K562 (cell line): ENCODE measurements around the gene RIMKLB.
"Not testable (repeated sequence)": the region's sequence is repeated elsewhere in the genome, so short reads cannot be mapped to it uniquely, and the experiment has no call there.

Experiments
- BMI1 ChIP-seq: fragments of 150-350 bp; IDR thresholded peaks from 2 replicates; pipeline ENCODE4 v1.6.1; 2014; ENCODE audit warnings: low read length
- HNRNPLL ChIP-seq: fragments of 200-400 bp; formaldehyde crosslinking; IDR thresholded peaks from 2 replicates; pipeline ENCODE4 v1.6.1; 2017; ENCODE audit warnings: low read length, low read depth, mild to moderate bottlenecking; ENCODE audit not compliant: poor library complexity, severe bottlenecking
- POLR2A ChIP-seq: fragments of 450-650 bp; conservative IDR thresholded peaks from 2 replicates; pipeline ENCODE4 v1.6.1; 2016
- POLR2AphosphoS5 ChIP-seq: IDR thresholded peaks from 2 replicates; pipeline ENCODE4 v1.6.1; 2011; ENCODE audit warnings: mild to moderate bottlenecking, low read depth, low read length, moderate library complexity; ENCODE audit not compliant: control insufficient read depth, insufficient read depth
- POU5F1 ChIP-seq: fragments of 150-350 bp; IDR thresholded peaks from 2 replicates; pipeline ENCODE4 v1.6.1; 2014; ENCODE audit warnings: borderline replicate concordance, low read length, low read depth, mild to moderate bottlenecking; ENCODE audit not compliant: partially characterized antibody
- TARDBP ChIP-seq: fragments of 450-650 bp; IDR thresholded peaks from 2 replicates; pipeline ENCODE4 v1.6.1; 2016
- U2AF2 ChIP-seq: fragments of 200-400 bp; formaldehyde crosslinking; optimal IDR thresholded peaks from 2 replicates; pipeline ENCODE3; 2017; ENCODE audit warnings: low read depth, mild to moderate bottlenecking, low read length
- YY1 ChIP-seq, 3 experiments: IDR thresholded peaks; 2 replicates each; pipeline ENCODE4 v1.6.1; 2011; ENCODE audit warnings: low read length in 2 of 3, mild to moderate bottlenecking in 2 of 3, moderate library complexity in 2 of 3, borderline replicate concordance in 1 of 3, control low read depth in 1 of 3, low read depth in 1 of 3; ENCODE audit not compliant: insufficient read depth in 3 of 3, insufficient replicate concordance in 2 of 3, control insufficient read depth in 1 of 3, insufficient read length in 1 of 3; ENCODE audit errors: extremely low read depth in 1 of 3
- ZNF274 ChIP-seq: IDR thresholded peaks from 2 replicates; pipeline ENCODE4 v1.6.1; 2011; ENCODE audit warnings: low read depth, mild to moderate bottlenecking, low read length, moderate library complexity, borderline replicate concordance
- TF ChIP-seq, protein P1 (sequence below), 3 experiments: IDR thresholded peaks in 2 of 3; conservative IDR thresholded peaks in 1 of 3; 2 replicates each; pipeline ENCODE4 v1.5.1; 2011 to 2012; ENCODE audit warnings: low read length in 3 of 3, mild to moderate bottlenecking in 3 of 3, control low read depth in 2 of 3, improper control_type of control experiment in 1 of 3, inconsistent platforms in 1 of 3, low read depth in 1 of 3, mixed read lengths in 1 of 3, moderate library complexity in 1 of 3; ENCODE audit not compliant: insufficient read depth in 2 of 3
- TF ChIP-seq, protein P2 (sequence below): fragments of 250-450 bp; sonication (Bioruptor Pico); IDR thresholded peaks from 2 replicates; pipeline ENCODE4 v1.8.0; 2022; ENCODE audit warnings: moderate library complexity, mild to moderate bottlenecking, inconsistent platforms
- TF ChIP-seq, protein P3 (sequence below): sonication (generic); formaldehyde crosslinking; IDR thresholded peaks from 2 replicates; pipeline ENCODE4 v1.4.0; 2020; ENCODE audit warnings: mild to moderate bottlenecking, missing genetic modification reagents
- TF ChIP-seq, protein P4 (sequence below), 2 experiments: fragments of 200-800 bp in 1 of 2; sonication (Bioruptor generic) in 1 of 2; sonication (generic) in 1 of 2; formaldehyde crosslinking in 1 of 2; IDR thresholded peaks in 1 of 2; conservative IDR thresholded peaks in 1 of 2; 2 replicates each; pipeline versions ENCODE4 v1.5.0 to v1.6.1; 2016 to 2020; ENCODE audit warnings: missing compliant biosample characterization in 1 of 2, missing genetic modification characterization in 1 of 2, missing genetic modification reagents in 1 of 2
- TF ChIP-seq, protein P5 (sequence below): fragments of 250-450 bp; sonication (Bioruptor Pico); IDR thresholded peaks from 2 replicates; pipeline ENCODE4 v1.5.0; 2022; ENCODE audit warnings: mild to moderate bottlenecking

DNA sequence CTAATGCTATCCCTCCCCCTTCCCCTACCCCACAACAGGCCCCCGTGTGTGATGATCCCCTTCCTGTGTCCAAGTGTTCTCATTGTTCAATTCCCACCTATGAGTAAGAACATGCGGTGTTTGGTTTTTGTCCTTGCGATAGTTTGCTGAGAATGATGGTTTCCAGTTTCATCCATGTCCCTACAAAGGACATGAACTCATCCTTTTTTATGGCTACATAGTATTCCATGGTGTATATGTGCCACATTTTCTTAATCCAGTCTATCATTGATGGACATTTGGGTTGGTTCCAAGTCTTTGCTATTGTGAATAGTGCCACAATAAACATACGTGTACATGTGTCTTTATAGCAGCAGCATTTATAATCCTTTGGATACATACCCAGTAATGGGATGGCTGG, 62.3 kb downstream of the RIMKLB start:
- TF ChIP-seq, protein P1, sequence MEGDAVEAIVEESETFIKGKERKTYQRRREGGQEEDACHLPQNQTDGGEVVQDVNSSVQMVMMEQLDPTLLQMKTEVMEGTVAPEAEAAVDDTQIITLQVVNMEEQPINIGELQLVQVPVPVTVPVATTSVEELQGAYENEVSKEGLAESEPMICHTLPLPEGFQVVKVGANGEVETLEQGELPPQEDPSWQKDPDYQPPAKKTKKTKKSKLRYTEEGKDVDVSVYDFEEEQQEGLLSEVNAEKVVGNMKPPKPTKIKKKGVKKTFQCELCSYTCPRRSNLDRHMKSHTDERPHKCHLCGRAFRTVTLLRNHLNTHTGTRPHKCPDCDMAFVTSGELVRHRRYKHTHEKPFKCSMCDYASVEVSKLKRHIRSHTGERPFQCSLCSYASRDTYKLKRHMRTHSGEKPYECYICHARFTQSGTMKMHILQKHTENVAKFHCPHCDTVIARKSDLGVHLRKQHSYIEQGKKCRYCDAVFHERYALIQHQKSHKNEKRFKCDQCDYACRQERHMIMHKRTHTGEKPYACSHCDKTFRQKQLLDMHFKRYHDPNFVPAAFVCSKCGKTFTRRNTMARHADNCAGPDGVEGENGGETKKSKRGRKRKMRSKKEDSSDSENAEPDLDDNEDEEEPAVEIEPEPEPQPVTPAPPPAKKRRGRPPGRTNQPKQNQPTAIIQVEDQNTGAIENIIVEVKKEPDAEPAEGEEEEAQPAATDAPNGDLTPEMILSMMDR (IDR thresholded peaks at IDR 0.05 in 2 of 3, conservative IDR thresholded peaks at IDR 0.05 in 1 of 3; ENCODE audit: insufficient read depth in 2 of 3, low read depth in 1 of 3, low read length in 3 of 3) = not testable (repeated sequence)
- TF ChIP-seq, protein P2, sequence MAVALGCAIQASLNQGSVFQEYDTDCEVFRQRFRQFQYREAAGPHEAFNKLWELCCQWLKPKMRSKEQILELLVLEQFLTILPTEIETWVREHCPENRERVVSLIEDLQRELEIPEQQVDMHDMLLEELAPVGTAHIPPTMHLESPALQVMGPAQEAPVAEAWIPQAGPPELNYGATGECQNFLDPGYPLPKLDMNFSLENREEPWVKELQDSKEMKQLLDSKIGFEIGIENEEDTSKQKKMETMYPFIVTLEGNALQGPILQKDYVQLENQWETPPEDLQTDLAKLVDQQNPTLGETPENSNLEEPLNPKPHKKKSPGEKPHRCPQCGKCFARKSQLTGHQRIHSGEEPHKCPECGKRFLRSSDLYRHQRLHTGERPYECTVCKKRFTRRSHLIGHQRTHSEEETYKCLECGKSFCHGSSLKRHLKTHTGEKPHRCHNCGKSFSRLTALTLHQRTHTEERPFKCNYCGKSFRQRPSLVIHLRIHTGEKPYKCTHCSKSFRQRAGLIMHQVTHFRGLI (CRISPR knock-in tag) = not testable (repeated sequence)
- not testable (repeated sequence) for TF ChIP-seq POLR2A; ZNF274; HNRNPLL; BMI1; POLR2AphosphoS5; U2AF2; TARDBP; YY1 (IDR thresholded peaks at IDR 0.05; ENCODE audit: borderline replicate concordance in 1 of 3, control insufficient read depth in 1 of 3, extremely low read depth in 1 of 3, insufficient read depth in 3 of 3, insufficient read length in 1 of 3, insufficient replicate concordance in 2 of 3, low read depth in 1 of 3, low read length in 2 of 3); POU5F1
- TF ChIP-seq, protein P3, sequence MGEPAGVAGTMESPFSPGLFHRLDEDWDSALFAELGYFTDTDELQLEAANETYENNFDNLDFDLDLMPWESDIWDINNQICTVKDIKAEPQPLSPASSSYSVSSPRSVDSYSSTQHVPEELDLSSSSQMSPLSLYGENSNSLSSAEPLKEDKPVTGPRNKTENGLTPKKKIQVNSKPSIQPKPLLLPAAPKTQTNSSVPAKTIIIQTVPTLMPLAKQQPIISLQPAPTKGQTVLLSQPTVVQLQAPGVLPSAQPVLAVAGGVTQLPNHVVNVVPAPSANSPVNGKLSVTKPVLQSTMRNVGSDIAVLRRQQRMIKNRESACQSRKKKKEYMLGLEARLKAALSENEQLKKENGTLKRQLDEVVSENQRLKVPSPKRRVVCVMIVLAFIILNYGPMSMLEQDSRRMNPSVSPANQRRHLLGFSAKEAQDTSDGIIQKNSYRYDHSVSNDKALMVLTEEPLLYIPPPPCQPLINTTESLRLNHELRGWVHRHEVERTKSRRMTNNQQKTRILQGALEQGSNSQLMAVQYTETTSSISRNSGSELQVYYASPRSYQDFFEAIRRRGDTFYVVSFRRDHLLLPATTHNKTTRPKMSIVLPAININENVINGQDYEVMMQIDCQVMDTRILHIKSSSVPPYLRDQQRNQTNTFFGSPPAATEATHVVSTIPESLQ = not testable (repeated sequence)
- TF ChIP-seq, protein P4, sequence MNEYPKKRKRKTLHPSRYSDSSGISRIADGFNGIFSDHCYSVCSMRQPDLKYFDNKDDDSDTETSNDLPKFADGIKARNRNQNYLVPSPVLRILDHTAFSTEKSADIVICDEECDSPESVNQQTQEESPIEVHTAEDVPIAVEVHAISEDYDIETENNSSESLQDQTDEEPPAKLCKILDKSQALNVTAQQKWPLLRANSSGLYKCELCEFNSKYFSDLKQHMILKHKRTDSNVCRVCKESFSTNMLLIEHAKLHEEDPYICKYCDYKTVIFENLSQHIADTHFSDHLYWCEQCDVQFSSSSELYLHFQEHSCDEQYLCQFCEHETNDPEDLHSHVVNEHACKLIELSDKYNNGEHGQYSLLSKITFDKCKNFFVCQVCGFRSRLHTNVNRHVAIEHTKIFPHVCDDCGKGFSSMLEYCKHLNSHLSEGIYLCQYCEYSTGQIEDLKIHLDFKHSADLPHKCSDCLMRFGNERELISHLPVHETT (CRISPR knock-in tag; conservative IDR thresholded peaks at IDR 0.05 in 1 of 2, IDR thresholded peaks at IDR 0.05 in 1 of 2) = not testable (repeated sequence)
- TF ChIP-seq, protein P5, sequence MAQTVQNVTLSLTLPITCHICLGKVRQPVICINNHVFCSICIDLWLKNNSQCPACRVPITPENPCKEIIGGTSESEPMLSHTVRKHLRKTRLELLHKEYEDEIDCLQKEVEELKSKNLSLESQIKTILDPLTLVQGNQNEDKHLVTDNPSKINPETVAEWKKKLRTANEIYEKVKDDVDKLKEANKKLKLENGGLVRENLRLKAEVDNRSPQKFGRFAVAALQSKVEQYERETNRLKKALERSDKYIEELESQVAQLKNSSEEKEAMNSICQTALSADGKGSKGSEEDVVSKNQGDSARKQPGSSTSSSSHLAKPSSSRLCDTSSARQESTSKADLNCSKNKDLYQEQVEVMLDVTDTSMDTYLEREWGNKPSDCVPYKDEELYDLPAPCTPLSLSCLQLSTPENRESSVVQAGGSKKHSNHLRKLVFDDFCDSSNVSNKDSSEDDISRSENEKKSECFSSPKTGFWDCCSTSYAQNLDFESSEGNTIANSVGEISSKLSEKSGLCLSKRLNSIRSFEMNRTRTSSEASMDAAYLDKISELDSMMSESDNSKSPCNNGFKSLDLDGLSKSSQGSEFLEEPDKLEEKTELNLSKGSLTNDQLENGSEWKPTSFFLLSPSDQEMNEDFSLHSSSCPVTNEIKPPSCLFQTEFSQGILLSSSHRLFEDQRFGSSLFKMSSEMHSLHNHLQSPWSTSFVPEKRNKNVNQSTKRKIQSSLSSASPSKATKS (CRISPR knock-in tag) = not testable (repeated sequence)
